NCI-H345 (cell line): ENCODE results near the gene TAF11L10.
"Not testable (repeated sequence)": the region's sequence is repeated elsewhere in the genome, so short reads cannot be mapped to it uniquely, and the experiment has no call there.

Source experiments
- DNase-seq: peaks from one replicate; lab custom pipeline; 2025; lab: John Stamatoyannopoulos, UW

Gene TAF11L10

DNA sequence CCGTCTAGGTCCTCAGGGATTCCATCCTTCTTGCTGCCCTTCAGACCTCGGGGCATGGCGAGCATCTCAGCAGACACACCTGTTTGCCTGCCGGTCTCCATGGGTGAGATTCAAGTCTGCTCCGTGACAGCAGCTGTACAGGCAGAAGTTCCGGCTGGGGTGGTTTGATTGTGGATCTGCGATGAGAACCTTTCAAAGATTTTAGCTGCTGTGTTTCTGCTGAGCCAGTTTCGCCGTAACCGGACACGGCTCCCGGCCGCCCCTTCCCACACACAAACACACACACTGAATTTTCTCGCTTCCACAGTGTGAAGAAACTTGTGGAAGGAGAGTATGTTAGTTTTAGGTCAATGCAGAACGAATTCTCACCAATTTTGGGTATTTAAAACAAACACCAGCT is at the start of gene TAF11L10:
TSS of gene TAF11L10 (minus strand) at position 101 of the 400 bp plus-strand sequence.
- not testable (repeated sequence) for DNase-seq

DNA sequence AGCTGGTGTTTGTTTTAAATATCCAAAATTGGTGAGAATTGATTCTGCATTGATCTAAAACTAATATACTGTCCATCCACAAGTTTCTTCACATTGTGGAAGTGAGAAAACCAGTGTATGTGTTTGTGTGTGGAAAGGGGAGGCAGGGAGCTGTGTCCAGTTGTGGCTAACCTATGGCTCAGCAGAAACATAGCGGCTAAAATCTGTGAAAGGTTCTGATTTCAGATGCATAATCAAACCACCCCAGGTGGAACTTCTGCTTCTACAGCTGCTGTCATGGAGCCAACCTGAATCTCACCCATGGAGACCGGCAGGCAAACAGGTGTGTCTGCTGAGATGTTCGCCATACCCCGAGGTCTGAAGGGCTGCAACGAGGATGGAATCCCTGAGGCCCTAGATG is 36.5 kb upstream of the TAF11L10 start, which contains the start of gene TAF11L14:
TSS of gene TAF11L14 (plus strand) at position 301 of the 400 bp plus-strand sequence.
- no peak for DNase-seq

DNA sequence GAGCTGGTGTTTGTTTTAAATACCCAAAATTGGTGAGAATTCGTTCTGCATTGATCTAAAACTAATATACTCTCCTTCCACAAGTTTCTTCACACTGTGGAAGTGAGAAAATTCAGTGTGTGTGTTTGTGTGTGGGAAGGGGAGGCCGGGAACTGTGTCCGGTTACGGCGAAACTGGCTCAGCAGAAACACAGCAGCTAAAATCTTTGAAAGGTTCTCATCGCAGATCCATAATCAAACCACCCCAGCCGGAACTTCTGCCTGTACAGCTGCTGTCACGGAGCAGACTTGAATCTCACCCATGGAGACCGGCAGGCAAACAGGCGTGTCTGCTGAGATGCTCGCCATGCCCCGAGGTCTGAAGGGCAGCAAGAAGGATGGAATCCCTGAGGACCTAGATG is 34.2 kb upstream of the TAF11L10 start, which contains the start of gene TAF11L13:
TSS of gene TAF11L13 (plus strand) at position 301 of the 400 bp plus-strand sequence.
- DNase-seq, result not testable (repeated sequence)

DNA sequence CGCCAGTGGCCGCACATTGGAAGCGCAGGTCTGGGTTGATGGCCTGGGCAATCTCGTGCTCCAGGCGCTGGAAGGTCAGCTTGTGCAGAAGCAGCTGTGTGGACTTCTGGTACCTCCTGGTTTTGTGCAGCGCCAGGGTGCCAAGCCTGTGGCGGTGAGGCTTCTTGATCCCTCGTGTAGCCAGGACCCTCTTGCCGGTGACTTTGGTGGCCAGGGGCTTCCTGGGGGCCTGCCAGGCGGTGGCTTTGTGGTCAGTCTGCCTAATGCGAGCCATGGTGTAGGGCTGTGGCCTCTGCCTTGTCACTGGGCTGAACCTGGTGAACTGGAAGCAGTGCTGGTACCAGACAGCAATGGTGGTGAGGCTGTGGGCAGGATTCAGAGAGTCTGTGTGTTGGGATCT is 28.1 kb upstream of the TAF11L10 start:
- DNase-seq, result no peak

DNA sequence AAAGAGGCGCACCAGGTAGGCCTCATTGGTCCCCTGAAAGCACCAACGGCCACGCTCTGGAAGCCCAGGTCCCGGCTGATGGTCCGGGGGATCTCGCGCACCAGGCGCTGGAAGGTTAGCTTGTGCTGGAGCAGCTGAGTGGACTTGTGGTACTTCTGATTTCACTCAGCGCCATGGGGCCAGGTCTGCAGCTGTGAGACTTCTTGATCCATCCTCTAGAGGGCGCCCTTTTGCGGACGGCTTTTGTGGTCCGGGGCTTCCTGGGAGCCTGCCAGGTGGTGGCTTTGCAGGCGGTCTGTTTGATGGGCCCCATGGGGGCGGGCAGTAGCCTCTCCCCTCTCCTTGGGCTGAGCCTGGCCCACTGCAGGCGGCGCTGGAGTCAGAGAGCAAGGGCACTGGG is 23.0 kb upstream of the TAF11L10 start:
- no peak for DNase-seq

DNA sequence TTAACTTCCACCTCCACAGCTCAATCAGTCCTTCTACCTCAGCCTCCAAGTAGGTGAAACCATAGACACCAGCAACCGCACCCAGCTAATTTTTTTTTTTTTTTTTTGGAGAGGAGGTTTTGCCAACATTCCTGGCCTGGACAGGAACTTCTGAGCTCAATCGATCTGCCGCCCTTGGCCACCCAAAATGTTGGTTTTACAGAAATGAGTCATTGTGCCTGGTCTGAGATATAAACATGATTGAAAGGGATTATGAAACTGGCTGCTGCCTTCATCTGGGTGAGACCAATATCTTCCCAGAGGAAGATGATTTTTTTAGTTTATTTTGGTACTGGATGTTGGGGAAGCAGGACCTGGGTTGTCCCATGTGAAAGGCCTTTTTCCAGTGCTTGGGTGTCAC is 21.7 kb upstream of the TAF11L10 start:
- no peak for DNase-seq

DNA sequence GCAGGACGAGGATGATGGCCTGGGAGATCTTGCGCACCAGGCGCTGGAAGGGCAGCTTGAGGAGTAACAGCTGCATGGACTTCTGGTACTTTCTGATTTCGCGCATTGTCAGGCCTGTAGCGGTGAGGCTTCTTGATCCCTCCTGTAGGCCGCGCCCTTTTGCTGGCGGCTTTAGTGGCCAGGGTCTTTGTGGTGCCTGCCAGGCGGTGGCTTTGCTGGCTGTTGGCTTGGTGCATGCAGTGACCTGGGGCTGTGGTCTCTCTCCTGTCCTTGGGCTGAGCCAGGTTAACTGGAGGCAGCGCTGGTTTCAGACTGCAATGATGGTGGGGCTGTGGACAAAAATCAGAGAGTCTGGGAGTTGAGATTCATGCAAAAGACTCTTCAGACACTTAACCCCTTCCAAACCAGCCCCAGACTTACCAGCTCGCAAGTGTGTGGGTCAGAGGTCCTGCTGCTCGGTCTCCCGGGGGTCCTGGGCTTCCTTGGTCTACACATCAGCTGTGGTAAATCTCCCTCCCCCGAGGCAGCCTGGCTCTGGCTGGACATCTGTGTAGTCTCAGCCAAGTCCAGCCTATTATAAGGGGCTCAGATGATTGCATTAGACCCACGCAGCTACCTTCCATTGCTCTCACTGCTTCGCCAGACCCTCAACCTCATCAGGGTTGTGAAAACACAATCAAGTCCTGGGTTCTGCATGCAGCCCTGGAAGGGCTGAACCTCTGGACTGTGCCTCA is 17.4 kb upstream of the TAF11L10 start:
- no peak for DNase-seq

DNA sequence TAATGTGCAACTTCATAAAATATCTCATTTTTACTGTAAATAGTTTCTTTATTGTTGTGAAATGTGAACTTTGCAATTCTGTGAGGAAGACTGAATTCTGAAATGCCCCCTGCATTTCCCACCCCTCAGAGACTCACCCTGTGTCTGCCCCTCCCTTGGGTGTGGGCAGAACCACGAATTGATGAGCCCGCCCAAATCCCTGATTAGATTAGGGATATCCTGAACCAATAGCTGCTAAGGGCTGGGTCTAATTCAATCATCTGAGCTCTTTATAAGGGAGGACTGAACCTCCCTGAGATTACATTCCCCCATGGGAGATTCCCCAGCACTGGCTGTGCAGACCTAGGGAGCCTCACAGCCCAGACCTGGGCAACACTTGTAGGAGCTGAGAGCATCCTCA is 12.5 kb upstream of the TAF11L10 start, which contains the start of gene TAF11L12:
TSS of gene TAF11L12 (plus strand) at position 301 of the 400 bp plus-strand sequence.
- not testable (repeated sequence) for DNase-seq

DNA sequence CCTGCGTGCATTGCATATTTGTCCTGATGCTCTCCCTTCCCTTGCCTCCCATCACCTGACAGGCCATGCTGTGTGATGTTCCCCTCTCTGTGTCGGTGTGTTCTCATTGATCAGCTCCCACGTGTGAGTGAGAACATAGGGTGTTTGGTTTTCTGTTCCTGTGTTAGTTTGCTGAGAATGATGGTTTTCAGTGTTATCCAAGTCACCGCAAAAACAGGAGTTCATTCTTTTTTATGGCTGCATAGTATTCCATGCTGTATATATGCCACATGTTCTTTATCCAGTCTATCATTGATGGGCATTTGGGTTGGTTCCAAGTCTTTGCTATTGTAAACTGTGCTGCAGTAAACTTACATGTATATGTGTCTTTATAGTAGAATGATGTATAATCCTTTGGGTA is 9.8 kb upstream of the TAF11L10 start:
- not testable (repeated sequence) for DNase-seq

DNA sequence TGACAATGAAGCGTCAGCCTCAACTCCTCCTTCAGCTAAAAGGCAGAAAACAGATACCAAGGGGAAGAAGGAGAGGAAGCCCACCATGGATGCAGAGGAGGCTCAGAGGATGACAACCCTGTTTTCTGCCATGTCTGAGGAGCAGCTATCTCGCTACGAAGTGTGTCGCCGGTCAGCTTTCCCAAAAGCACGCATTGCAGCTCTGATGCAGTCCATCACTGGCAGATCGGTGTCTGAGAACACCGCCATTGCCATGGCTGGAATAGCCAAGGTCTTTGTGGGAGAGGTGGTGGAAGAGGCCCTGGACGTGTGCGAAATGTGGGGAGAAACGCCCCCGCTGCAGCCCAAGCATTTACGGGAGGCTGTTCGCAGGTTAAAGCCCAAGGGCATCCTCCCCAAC is 7.3 kb upstream of the TAF11L10 start:
- DNase-seq, result no peak

DNA sequence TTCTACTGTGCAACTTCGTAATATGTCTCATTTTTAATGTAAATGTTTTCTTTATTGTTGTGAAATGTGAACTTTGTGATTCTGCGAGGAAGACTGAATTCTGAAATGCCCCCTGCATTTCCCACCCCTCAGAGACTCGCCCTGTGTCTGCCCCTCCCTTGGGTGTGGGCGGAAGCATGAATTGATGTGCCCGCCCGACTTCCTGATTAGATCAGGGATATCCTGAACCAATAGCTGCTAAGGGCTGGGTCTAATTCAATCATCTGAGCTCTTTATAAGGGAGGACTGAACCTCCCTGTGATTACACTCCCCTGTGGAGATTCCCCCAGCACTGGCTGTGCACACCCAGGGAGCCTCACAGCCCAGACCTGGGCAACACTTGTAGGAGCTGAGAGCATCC is 6.3 kb upstream of the TAF11L10 start, which contains the start of gene TAF11L11:
TSS of gene TAF11L11 (plus strand) at position 304 of the 400 bp plus-strand sequence.
- not testable (repeated sequence) for DNase-seq

DNA sequence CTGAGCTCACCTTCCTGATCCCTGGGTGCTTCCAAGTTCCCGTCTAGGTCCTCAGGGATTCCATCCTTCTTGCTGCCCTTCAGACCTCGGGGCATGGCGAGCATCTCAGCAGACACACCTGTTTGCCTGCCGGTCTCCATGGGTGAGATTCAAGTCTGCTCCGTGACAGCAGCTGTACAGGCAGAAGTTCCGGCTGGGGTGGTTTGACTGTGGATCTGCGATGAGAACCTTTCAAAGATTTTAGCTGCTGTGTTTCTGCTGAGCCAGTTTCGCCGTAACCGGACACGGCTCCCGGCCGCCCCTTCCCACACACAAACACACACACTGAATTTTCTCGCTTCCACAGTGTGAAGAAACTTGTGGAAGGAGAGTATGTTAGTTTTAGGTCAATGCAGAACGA is 3.4 kb downstream of the TAF11L10 start, which contains the start of gene TAF11L9:
TSS of gene TAF11L9 (minus strand) at position 140 of the 400 bp plus-strand sequence.
- not testable (repeated sequence) for DNase-seq

DNA sequence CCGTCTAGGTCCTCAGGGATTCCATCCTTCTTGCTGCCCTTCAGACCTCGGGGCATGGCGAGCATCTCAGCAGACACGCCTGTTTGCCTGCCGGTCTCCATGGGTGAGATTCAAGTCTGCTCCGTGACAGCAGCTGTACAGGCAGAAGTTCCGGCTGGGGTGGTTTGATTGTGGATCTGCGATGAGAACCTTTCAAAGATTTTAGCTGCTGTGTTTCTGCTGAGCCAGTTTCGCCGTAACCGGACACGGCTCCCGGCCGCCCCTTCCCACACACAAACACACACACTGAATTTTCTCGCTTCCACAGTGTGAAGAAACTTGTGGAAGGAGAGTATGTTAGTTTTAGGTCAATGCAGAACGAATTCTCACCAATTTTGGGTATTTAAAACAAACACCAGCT is 6.8 kb downstream of the TAF11L10 start, which contains the start of gene TAF11L8:
TSS of gene TAF11L8 (minus strand) at position 101 of the 400 bp plus-strand sequence.
- DNase-seq, result not testable (repeated sequence)

DNA sequence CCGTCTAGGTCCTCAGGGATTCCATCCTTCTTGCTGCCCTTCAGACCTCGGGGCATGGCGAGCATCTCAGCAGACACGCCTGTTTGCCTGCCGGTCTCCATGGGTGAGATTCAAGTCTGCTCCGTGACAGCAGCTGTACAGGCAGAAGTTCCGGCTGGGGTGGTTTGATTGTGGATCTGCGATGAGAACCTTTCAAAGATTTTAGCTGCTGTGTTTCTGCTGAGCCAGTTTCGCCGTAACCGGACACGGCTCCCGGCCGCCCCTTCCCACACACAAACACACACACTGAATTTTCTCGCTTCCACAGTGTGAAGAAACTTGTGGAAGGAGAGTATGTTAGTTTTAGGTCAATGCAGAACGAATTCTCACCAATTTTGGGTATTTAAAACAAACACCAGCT is 12.0 kb downstream of the TAF11L10 start, which contains the start of gene TAF11L7:
TSS of gene TAF11L7 (minus strand) at position 101 of the 400 bp plus-strand sequence.
- not testable (repeated sequence) for DNase-seq
